GM10266 (cell line): ENCODE measurements around the gene MTSS2.

ENCODE experiments used
- DNase-seq: peaks from one replicate; pipeline ENCODE4 v3.0.0; 2012; ENCODE audit errors: extremely low spot score
- CTCF ChIP-seq: IDR thresholded peaks from 2 replicates; pipeline ENCODE4 v1.5.1; 2012; ENCODE audit warnings: mild to moderate bottlenecking, low read depth; ENCODE audit not compliant: control insufficient read depth, insufficient read depth; ENCODE audit errors: missing control alignments

MTSS2 gene

GRCh38 chr16:70701998-70702397 is 16.1 kb upstream of the MTSS2 start:
- TF ChIP-seq CTCF = no peak
- DNase-seq = no peak

GRCh38 chr16:70701596-70701995 is 15.7 kb upstream of the MTSS2 start:
- no peak for DNase-seq
- no peak for TF ChIP-seq CTCF

- no peak for TF ChIP-seq CTCF
- DNase-seq = no peak
These were observed 15.2 kb upstream of the MTSS2 start for GRCh38 chr16:70701036-70701435.

GRCh38 chr16:70700101-70701020 is 14.5 kb upstream of the MTSS2 start:
- TF ChIP-seq CTCF = no peak
- DNase-seq = no peak

GRCh38 chr16:70699696-70700095 is 13.8 kb upstream of the MTSS2 start:
- no peak for DNase-seq
- no peak for TF ChIP-seq CTCF

GRCh38 chr16:70698901-70699300 is 13.0 kb upstream of the MTSS2 start:
- no peak for DNase-seq

More at GRCh38 chr16:70698901-70699300, 13.0 kb upstream of the MTSS2 start:
- TF ChIP-seq CTCF = no peak
